DND-41 (cell line): Measurements from ENCODE around the gene MMP13.

ENCODE experiments used
- EZH2 ChIP-seq: IDR thresholded peaks from 3 replicates; pipeline ENCODE4 v1.6.1; 2012; ENCODE audit warnings: borderline replicate concordance, low read depth, mild to moderate bottlenecking, moderate library complexity, low read length, inconsistent platforms; ENCODE audit not compliant: severe bottlenecking
- TF ChIP-seq, protein P1 (sequence below): IDR thresholded peaks from 2 replicates; pipeline ENCODE4 v1.5.1; 2012; ENCODE audit warnings: borderline replicate concordance, low read length, moderate library complexity, mild to moderate bottlenecking; ENCODE audit not compliant: poor library complexity, severe bottlenecking; ENCODE audit errors: extremely low read depth

- no peak for TF ChIP-seq EZH2
- TF ChIP-seq, protein P1, sequence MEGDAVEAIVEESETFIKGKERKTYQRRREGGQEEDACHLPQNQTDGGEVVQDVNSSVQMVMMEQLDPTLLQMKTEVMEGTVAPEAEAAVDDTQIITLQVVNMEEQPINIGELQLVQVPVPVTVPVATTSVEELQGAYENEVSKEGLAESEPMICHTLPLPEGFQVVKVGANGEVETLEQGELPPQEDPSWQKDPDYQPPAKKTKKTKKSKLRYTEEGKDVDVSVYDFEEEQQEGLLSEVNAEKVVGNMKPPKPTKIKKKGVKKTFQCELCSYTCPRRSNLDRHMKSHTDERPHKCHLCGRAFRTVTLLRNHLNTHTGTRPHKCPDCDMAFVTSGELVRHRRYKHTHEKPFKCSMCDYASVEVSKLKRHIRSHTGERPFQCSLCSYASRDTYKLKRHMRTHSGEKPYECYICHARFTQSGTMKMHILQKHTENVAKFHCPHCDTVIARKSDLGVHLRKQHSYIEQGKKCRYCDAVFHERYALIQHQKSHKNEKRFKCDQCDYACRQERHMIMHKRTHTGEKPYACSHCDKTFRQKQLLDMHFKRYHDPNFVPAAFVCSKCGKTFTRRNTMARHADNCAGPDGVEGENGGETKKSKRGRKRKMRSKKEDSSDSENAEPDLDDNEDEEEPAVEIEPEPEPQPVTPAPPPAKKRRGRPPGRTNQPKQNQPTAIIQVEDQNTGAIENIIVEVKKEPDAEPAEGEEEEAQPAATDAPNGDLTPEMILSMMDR, result no peak
Measured at GRCh38 chr11:102925988-102926387, 29.5 kb downstream of the MMP13 start.
